Trophoblast cell (in vitro differentiated cells and primary cell): ENCODE data around the gene ETS1.

Experiments used
- DNase-seq, 2 donors: peaks; one replicate each; pipeline ENCODE4 v3.0.0-alpha.2; 2016
- H2AFZ ChIP-seq: 2 replicates; pipeline ENCODE4 v1.6.1; 2013; ENCODE audit warnings: low read length, moderate library complexity, mild to moderate bottlenecking; ENCODE audit not compliant: insufficient read depth, poor library complexity
- H2AK5ac ChIP-seq: 2 replicates; pipeline ENCODE4 v1.6.1; 2013; ENCODE audit warnings: mild to moderate bottlenecking, low read length
- H2BK120ac ChIP-seq: 2 replicates; pipeline ENCODE4 v1.6.1; 2013; ENCODE audit warnings: low read length, mild to moderate bottlenecking, moderate library complexity; ENCODE audit not compliant: insufficient read depth, poor library complexity
- H2BK12ac ChIP-seq: 2 replicates; pipeline ENCODE4 v1.6.1; 2013; ENCODE audit warnings: mild to moderate bottlenecking, low read length, moderate library complexity
- H2BK5ac ChIP-seq: 2 replicates; pipeline ENCODE4 v1.6.1; 2013; ENCODE audit warnings: low read length, low read depth, moderate library complexity, mild to moderate bottlenecking; ENCODE audit not compliant: poor library complexity
- H3K14ac ChIP-seq: 2 replicates; pipeline ENCODE4 v1.6.1; 2013; ENCODE audit warnings: mild to moderate bottlenecking, low read length
- H3K18ac ChIP-seq: 2 replicates; pipeline ENCODE4 v1.6.1; 2013; ENCODE audit warnings: mild to moderate bottlenecking, low read length
- H3K23ac ChIP-seq: 2 replicates; pipeline ENCODE4 v1.6.1; 2013; ENCODE audit warnings: low read length
- H3K27ac ChIP-seq: 2 replicates; pipeline ENCODE4 v1.5.1; 2013; ENCODE audit warnings: low read depth, mild to moderate bottlenecking, inconsistent platforms, low read length, moderate library complexity
- H3K27me3 ChIP-seq: 2 replicates; pipeline ENCODE4 v1.6.1; 2013; ENCODE audit warnings: inconsistent platforms, mild to moderate bottlenecking, low read length, moderate library complexity; ENCODE audit not compliant: insufficient read depth
- H3K36me3 ChIP-seq, 2 experiments: 1 replicate in 1 of 2; 2 replicates in 1 of 2; pipeline ENCODE4 v1.6.1; 2013; ENCODE audit warnings: low read length in 2 of 2, mild to moderate bottlenecking in 2 of 2, moderate library complexity in 1 of 2; ENCODE audit not compliant: insufficient read depth in 2 of 2, control insufficient read depth in 1 of 2
- H3K4ac ChIP-seq: 2 replicates; pipeline ENCODE4 v1.6.1; 2013; ENCODE audit warnings: low read depth, mild to moderate bottlenecking, low read length, moderate library complexity
- H3K4me1 ChIP-seq, 2 experiments: 1 replicate in 1 of 2; 2 replicates in 1 of 2; pipeline ENCODE4 v1.6.1; 2013; ENCODE audit warnings: low read length in 2 of 2, mild to moderate bottlenecking in 2 of 2, moderate library complexity in 1 of 2; ENCODE audit not compliant: insufficient read depth in 2 of 2, control insufficient read depth in 1 of 2
- H3K4me2 ChIP-seq: 2 replicates; pipeline ENCODE4 v1.6.1; 2013; ENCODE audit warnings: inconsistent platforms, mild to moderate bottlenecking, low read length, moderate library complexity
- H3K4me3 ChIP-seq: 2 replicates; pipeline ENCODE4 v1.5.1; 2013; ENCODE audit warnings: mild to moderate bottlenecking, low read depth, low read length, inconsistent platforms
- H3K79me1 ChIP-seq: one replicate; pipeline ENCODE4 v1.6.1; 2013; ENCODE audit warnings: low read length
- H3K79me2 ChIP-seq: 2 replicates; pipeline ENCODE4 v1.6.1; 2013; ENCODE audit warnings: low read length, mild to moderate bottlenecking; ENCODE audit not compliant: control insufficient read depth, insufficient read depth, poor library complexity
- H3K9ac ChIP-seq: 2 replicates; pipeline ENCODE4 v1.6.1; 2013; ENCODE audit warnings: mild to moderate bottlenecking, low read length
- H3K9me3 ChIP-seq: 2 replicates; pipeline ENCODE4 v1.6.1; 2013; ENCODE audit warnings: low read depth, mild to moderate bottlenecking, control low read depth, inconsistent platforms, low read length; ENCODE audit not compliant: insufficient read depth
- H4K12ac ChIP-seq: 2 replicates; pipeline ENCODE4 v1.6.1; 2013; ENCODE audit warnings: low read depth, mild to moderate bottlenecking, low read length, moderate library complexity
- H4K8ac ChIP-seq: 2 replicates; pipeline ENCODE4 v1.6.1; 2013; ENCODE audit warnings: low read depth, mild to moderate bottlenecking, low read length, moderate library complexity
- H4K91ac ChIP-seq: one replicate; pipeline ENCODE4 v1.6.1; 2013; ENCODE audit warnings: low read depth, mild to moderate bottlenecking, low read length, moderate library complexity
- WGBS: extraction: QIAGEN DNeasy Blood & Tissue Kit; methylation state at CpG from one replicate; pipeline ENCODE4 v1.1.7; 2013; ENCODE audit warnings: missing lambda C conversion rate; ENCODE audit not compliant: insufficient read length, insufficient coverage; ENCODE audit errors: extremely low coverage; 5-methylcytosine and 5-hydroxymethylcytosine counted together

Gene ETS1

GRCh38 chr11:128492903-128493569 lies 94.3 kb downstream of the ETS1 start:
- Histone ChIP-seq H3K9me3 (no peaks in the 10 kb centered on the region), H3K27me3 (no peaks in the 10 kb centered on the region), H3K79me1 (no peaks in the 10 kb centered on the region), H3K14ac (no peak overlapping the region), H2BK12ac (no peak overlapping the region), H2AFZ (no peak overlapping the region), H2AK5ac (no peak overlapping the region), H3K4me3 (no peak overlapping the region), H3K4ac (peak overlapping the region; percentile 25), H3K4me2 (no peak overlapping the region), H3K23ac (no peak overlapping the region), H4K8ac (no peak overlapping the region), H2BK120ac (no peak overlapping the region), H4K91ac (no peak overlapping the region), H3K27ac (no peak overlapping the region), H3K79me2 (peaks cover 5% of the 10 kb centered on the region), H3K9ac (no peak overlapping the region), H3K18ac (peak overlapping the region; percentile 2), H3K4me1 (peaks cover 14% of the 10 kb centered on the region in 2 experiments), H2BK5ac (no peak overlapping the region), H3K36me3 (peaks cover 19 to 41% of the 10 kb centered on the region in 2 experiments), H4K12ac (no peak overlapping the region)
- no CpG with 5 or more reads among the region's 5 CpGs for WGBS
- no peak for DNase-seq

DNA sequence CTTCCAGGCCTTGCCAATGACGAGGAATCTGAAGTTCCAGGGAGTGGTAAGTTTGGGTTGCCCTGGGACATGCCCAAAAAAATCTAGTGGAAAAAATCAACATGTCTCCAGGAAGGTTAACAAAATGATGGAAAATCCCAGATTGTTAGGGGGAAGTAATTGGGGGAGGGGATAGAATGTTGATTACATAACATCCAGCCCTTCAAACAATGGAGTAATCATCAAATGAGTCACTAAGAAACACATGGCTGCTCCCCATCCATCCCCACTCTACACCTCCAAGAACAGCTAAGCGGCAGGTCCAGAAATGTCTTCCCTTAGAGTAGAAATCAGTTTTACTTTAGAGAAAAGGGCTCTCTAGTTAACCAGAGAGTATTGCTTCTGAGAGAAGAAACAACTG lies 94.9 kb downstream of the ETS1 start:
- H3K79me1 ChIP-seq: no peaks in the 10 kb centered on the region
- H2AK5ac ChIP-seq: no peak overlapping the region
- no peak for DNase-seq
- no peak overlapping the region for H3K23ac ChIP-seq
- H3K9me3 ChIP-seq: no peaks in the 10 kb centered on the region
- no peak overlapping the region for H4K12ac ChIP-seq
- no peak overlapping the region for H3K4ac ChIP-seq
- no peak overlapping the region for H2BK5ac ChIP-seq
- H3K18ac ChIP-seq: no peak overlapping the region
- no peak overlapping the region for H3K27ac ChIP-seq
- no peaks in the 10 kb centered on the region for H3K27me3 ChIP-seq
- H4K8ac ChIP-seq: no peak overlapping the region
- no peak overlapping the region for H2BK12ac ChIP-seq
- no peak overlapping the region for H4K91ac ChIP-seq
- H3K9ac ChIP-seq: no peak overlapping the region
- no CpG with 5 or more reads among the region's 2 CpGs for WGBS
- H3K4me3 ChIP-seq: no peak overlapping the region
- H3K79me2 ChIP-seq: peaks cover 4% of the 10 kb centered on the region
- H3K4me1 ChIP-seq: peaks cover 9 to 13% of the 10 kb centered on the region in 2 experiments
- H2BK120ac ChIP-seq: no peak overlapping the region
- no peak overlapping the region for H2AFZ ChIP-seq
- peaks cover 20 to 41% of the 10 kb centered on the region in 2 experiments for H3K36me3 ChIP-seq
- H3K4me2 ChIP-seq: no peak overlapping the region
- H3K14ac ChIP-seq: no peak overlapping the region

GRCh38 chr11:128491195-128491936 lies 96.0 kb downstream of the ETS1 start:
- Histone ChIP-seq H3K79me2 (peaks cover 1% of the 10 kb centered on the region), H2AFZ (no peak overlapping the region), H3K9ac (no peak overlapping the region), H3K4me1 (peaks cover 5 to 6% of the 10 kb centered on the region in 2 experiments), H3K4ac (no peak overlapping the region), H4K8ac (no peak overlapping the region), H3K27ac (no peak overlapping the region), H4K12ac (no peak overlapping the region), H3K9me3 (no peaks in the 10 kb centered on the region), H3K14ac (no peak overlapping the region), H4K91ac (no peak overlapping the region), H3K79me1 (no peaks in the 10 kb centered on the region), H3K18ac (no peak overlapping the region), H2BK12ac (no peak overlapping the region), H3K4me2 (no peak overlapping the region), H3K23ac (no peak overlapping the region), H3K4me3 (no peak overlapping the region), H2BK120ac (no peak overlapping the region), H3K27me3 (no peaks in the 10 kb centered on the region), H3K36me3 (peaks cover 25 to 45% of the 10 kb centered on the region in 2 experiments), H2BK5ac (no peak overlapping the region), H2AK5ac (no peak overlapping the region)
- DNase-seq: no peak
- whole genome bisulfite sequencing: no CpG with 5 or more reads among the region's 3 CpGs

GRCh38 chr11:128490092-128490491 lies 97.3 kb downstream of the ETS1 start:
- no CpG with 5 or more reads among the region's 3 CpGs for WGBS
- H2BK12ac ChIP-seq: no peak overlapping the region

More at GRCh38 chr11:128490092-128490491, 97.3 kb downstream of the ETS1 start:
- Histone ChIP-seq H3K79me2 (peaks cover 1% of the 10 kb centered on the region), H3K27me3 (no peaks in the 10 kb centered on the region), H3K9me3 (no peaks in the 10 kb centered on the region), H3K4ac (no peak overlapping the region), H3K9ac (no peak overlapping the region), H3K4me3 (no peak overlapping the region), H3K4me1 (peaks cover 5 to 6% of the 10 kb centered on the region in 2 experiments), H2BK120ac (no peak overlapping the region), H3K27ac (no peak overlapping the region), H3K79me1 (no peaks in the 10 kb centered on the region), H2AFZ (no peak overlapping the region), H3K23ac (no peak overlapping the region), H4K91ac (no peak overlapping the region), H3K14ac (no peak overlapping the region), H4K12ac (no peak overlapping the region), H2AK5ac (no peak overlapping the region), H2BK5ac (no peak overlapping the region), H3K36me3 (peaks cover 25 to 50% of the 10 kb centered on the region in 2 experiments), H3K4me2 (no peak overlapping the region), H3K18ac (peak overlapping the region; percentile 35), H4K8ac (no peak overlapping the region)
- DNase-seq: no peak
